Trophoblast cell (in vitro differentiated cells and primary cell): ENCODE results near the gene CCR5. TPM values are rescaled to one million over a fixed set of nuclear protein-coding genes. Genes with fewer than 3 reads are reported as not detected.
A peak's percentile ranks its signal among the peaks of the same experiment; 100 is the strongest.

Source experiments
- DNase-seq, 2 donors: peaks; one replicate each; pipeline ENCODE4 v3.0.0-alpha.2; 2016
- H2AFZ ChIP-seq: 2 replicates; pipeline ENCODE4 v1.6.1; 2013; ENCODE audit warnings: low read length, moderate library complexity, mild to moderate bottlenecking; ENCODE audit not compliant: insufficient read depth, poor library complexity
- H2AK5ac ChIP-seq: 2 replicates; pipeline ENCODE4 v1.6.1; 2013; ENCODE audit warnings: mild to moderate bottlenecking, low read length
- H2BK120ac ChIP-seq: 2 replicates; pipeline ENCODE4 v1.6.1; 2013; ENCODE audit warnings: low read length, mild to moderate bottlenecking, moderate library complexity; ENCODE audit not compliant: insufficient read depth, poor library complexity
- H2BK12ac ChIP-seq: 2 replicates; pipeline ENCODE4 v1.6.1; 2013; ENCODE audit warnings: mild to moderate bottlenecking, low read length, moderate library complexity
- H2BK5ac ChIP-seq: 2 replicates; pipeline ENCODE4 v1.6.1; 2013; ENCODE audit warnings: low read length, low read depth, moderate library complexity, mild to moderate bottlenecking; ENCODE audit not compliant: poor library complexity
- H3K14ac ChIP-seq: 2 replicates; pipeline ENCODE4 v1.6.1; 2013; ENCODE audit warnings: mild to moderate bottlenecking, low read length
- H3K18ac ChIP-seq: 2 replicates; pipeline ENCODE4 v1.6.1; 2013; ENCODE audit warnings: mild to moderate bottlenecking, low read length
- H3K23ac ChIP-seq: 2 replicates; pipeline ENCODE4 v1.6.1; 2013; ENCODE audit warnings: low read length
- H3K27ac ChIP-seq: 2 replicates; pipeline ENCODE4 v1.5.1; 2013; ENCODE audit warnings: low read depth, mild to moderate bottlenecking, inconsistent platforms, low read length, moderate library complexity
- H3K27me3 ChIP-seq: 2 replicates; pipeline ENCODE4 v1.6.1; 2013; ENCODE audit warnings: inconsistent platforms, mild to moderate bottlenecking, low read length, moderate library complexity; ENCODE audit not compliant: insufficient read depth
- H3K36me3 ChIP-seq, 2 experiments: 1 replicate in 1 of 2; 2 replicates in 1 of 2; pipeline ENCODE4 v1.6.1; 2013; ENCODE audit warnings: low read length in 2 of 2, mild to moderate bottlenecking in 2 of 2, moderate library complexity in 1 of 2; ENCODE audit not compliant: insufficient read depth in 2 of 2, control insufficient read depth in 1 of 2
- H3K4ac ChIP-seq: 2 replicates; pipeline ENCODE4 v1.6.1; 2013; ENCODE audit warnings: low read depth, mild to moderate bottlenecking, low read length, moderate library complexity
- H3K4me1 ChIP-seq, 2 experiments: 1 replicate in 1 of 2; 2 replicates in 1 of 2; pipeline ENCODE4 v1.6.1; 2013; ENCODE audit warnings: low read length in 2 of 2, mild to moderate bottlenecking in 2 of 2, moderate library complexity in 1 of 2; ENCODE audit not compliant: insufficient read depth in 2 of 2, control insufficient read depth in 1 of 2
- H3K4me2 ChIP-seq: 2 replicates; pipeline ENCODE4 v1.6.1; 2013; ENCODE audit warnings: inconsistent platforms, mild to moderate bottlenecking, low read length, moderate library complexity
- H3K4me3 ChIP-seq: 2 replicates; pipeline ENCODE4 v1.5.1; 2013; ENCODE audit warnings: mild to moderate bottlenecking, low read depth, low read length, inconsistent platforms
- H3K79me1 ChIP-seq: one replicate; pipeline ENCODE4 v1.6.1; 2013; ENCODE audit warnings: low read length
- H3K79me2 ChIP-seq: 2 replicates; pipeline ENCODE4 v1.6.1; 2013; ENCODE audit warnings: low read length, mild to moderate bottlenecking; ENCODE audit not compliant: control insufficient read depth, insufficient read depth, poor library complexity
- H3K9ac ChIP-seq: 2 replicates; pipeline ENCODE4 v1.6.1; 2013; ENCODE audit warnings: mild to moderate bottlenecking, low read length
- H3K9me3 ChIP-seq: 2 replicates; pipeline ENCODE4 v1.6.1; 2013; ENCODE audit warnings: low read depth, mild to moderate bottlenecking, control low read depth, inconsistent platforms, low read length; ENCODE audit not compliant: insufficient read depth
- H4K12ac ChIP-seq: 2 replicates; pipeline ENCODE4 v1.6.1; 2013; ENCODE audit warnings: low read depth, mild to moderate bottlenecking, low read length, moderate library complexity
- H4K8ac ChIP-seq: 2 replicates; pipeline ENCODE4 v1.6.1; 2013; ENCODE audit warnings: low read depth, mild to moderate bottlenecking, low read length, moderate library complexity
- H4K91ac ChIP-seq: one replicate; pipeline ENCODE4 v1.6.1; 2013; ENCODE audit warnings: low read depth, mild to moderate bottlenecking, low read length, moderate library complexity
- WGBS: extraction: QIAGEN DNeasy Blood & Tissue Kit; methylation state at CpG from one replicate; pipeline ENCODE4 v1.1.7; 2013; ENCODE audit warnings: missing lambda C conversion rate; ENCODE audit not compliant: insufficient read length, insufficient coverage; ENCODE audit errors: extremely low coverage; 5-methylcytosine and 5-hydroxymethylcytosine counted together
- polyA plus RNA-seq: library from polyadenylated mRNA; stranded (reverse); fragments of 200-250 nt; gene quantifications from 2 replicates; pipeline ENCODE4 v1.2.3, GENCODE V29; 2013

Gene CCR5
- 0.03 TPM in 1 of 2 replicates, not detected in the other for polyA plus RNA-seq

GRCh38 chr3:46370839-46371518, at the start of gene CCR5:
Gene CCR5 (plus strand): TSS chr3:46370946. CDS start chr3:46372903, 1,957 bp downstream.
- DNase-seq, result peak; percentile 33 to 77
- Histone ChIP-seq H3K18ac (no peak within 1 kb of the TSS), H4K12ac (no peak within 1 kb of the TSS), H4K91ac (no peak within 1 kb of the TSS), H3K9me3 (peaks cover 2% of the 10 kb centered on the region), H3K79me2 (no peaks in the 10 kb centered on the region), H3K4me3 (no peak within 1 kb of the TSS), H2BK5ac (no peak within 1 kb of the TSS), H3K4me1 (peaks cover 0 to 1% of the 10 kb centered on the region in 2 experiments), H4K8ac (no peak within 1 kb of the TSS), H2BK12ac (no peak within 1 kb of the TSS), H3K27me3 (no peaks in the 10 kb centered on the region), H2AFZ (no peak within 1 kb of the TSS), H2BK120ac (no peak within 1 kb of the TSS), H3K14ac (no peak within 1 kb of the TSS), H3K23ac (no peak within 1 kb of the TSS), H3K4ac (no peak within 1 kb of the TSS), H3K27ac (no peak within 1 kb of the TSS), H3K4me2 (no peak within 1 kb of the TSS), H3K36me3 (no peaks in the 10 kb centered on the region), H3K79me1 (no peaks in the 10 kb centered on the region), H3K9ac (no peak within 1 kb of the TSS), H2AK5ac (no peak within 1 kb of the TSS)
- WGBS, result no CpG with 5 or more reads among the region's 5 CpGs

- no peak overlapping the region for H3K23ac ChIP-seq
- H2BK12ac ChIP-seq, result no peak overlapping the region
- H3K4me2 ChIP-seq, result no peak overlapping the region
- no peak overlapping the region for H4K91ac ChIP-seq
- H4K8ac ChIP-seq, result no peak overlapping the region
- H3K4ac ChIP-seq, result no peak overlapping the region
- no peak overlapping the region for H3K14ac ChIP-seq
- no peak overlapping the region for H3K27ac ChIP-seq
- H4K12ac ChIP-seq, result no peak overlapping the region
- no peak for DNase-seq
- H3K79me1 ChIP-seq, result no peaks in the 10 kb centered on the region
- H2AK5ac ChIP-seq, result no peak overlapping the region
- no peaks in the 10 kb centered on the region for H3K4me1 ChIP-seq
- H3K9me3 ChIP-seq, result no peaks in the 10 kb centered on the region
- no peaks in the 10 kb centered on the region for H3K36me3 ChIP-seq
- WGBS, result no CpG with 5 or more reads among the region's 1 CpG
- no peak overlapping the region for H2BK120ac ChIP-seq
- no peak overlapping the region for H3K18ac ChIP-seq
- H3K9ac ChIP-seq, result no peak overlapping the region
- no peak overlapping the region for H2AFZ ChIP-seq
- no peaks in the 10 kb centered on the region for H3K27me3 ChIP-seq
- H3K4me3 ChIP-seq, result no peak overlapping the region
- H2BK5ac ChIP-seq, result no peak overlapping the region
- H3K79me2 ChIP-seq, result no peaks in the 10 kb centered on the region
Observed at GRCh38 chr3:46321461-46322104, 49.2 kb upstream of the CCR5 start.

- Histone ChIP-seq H3K79me1 (no peaks in the 10 kb centered on the region), H3K79me2 (no peaks in the 10 kb centered on the region), H2AFZ (no peak overlapping the region), H3K27ac (no peak overlapping the region), H3K23ac (no peak overlapping the region), H4K91ac (no peak overlapping the region), H3K14ac (no peak overlapping the region), H3K36me3 (no peaks in the 10 kb centered on the region), H4K12ac (no peak overlapping the region), H2BK5ac (no peak overlapping the region), H3K4ac (no peak overlapping the region), H3K27me3 (no peaks in the 10 kb centered on the region), H3K18ac (no peak overlapping the region), H3K9me3 (no peaks in the 10 kb centered on the region), H2BK120ac (no peak overlapping the region), H2AK5ac (no peak overlapping the region), H2BK12ac (no peak overlapping the region), H3K4me2 (no peak overlapping the region), H4K8ac (no peak overlapping the region), H3K4me1 (no peaks in the 10 kb centered on the region), H3K4me3 (no peak overlapping the region), H3K9ac (no peak overlapping the region)
- WGBS, result no CpG with 5 or more reads among the region's 2 CpGs
- DNase-seq, result no peak
Observed at GRCh38 chr3:46324036-46324435, 46.7 kb upstream of the CCR5 start.

GRCh38 chr3:46325645-46326300, 45.0 kb upstream of the CCR5 start:
- no CpG with 5 or more reads among the region's 1 CpG for WGBS
- Histone ChIP-seq H2AK5ac (no peak overlapping the region), H3K9ac (no peak overlapping the region)

More at GRCh38 chr3:46325645-46326300, 45.0 kb upstream of the CCR5 start:
- no peak overlapping the region for H3K18ac ChIP-seq
- no peak overlapping the region for H4K8ac ChIP-seq
- peak; percentile 67 to 85 for DNase-seq
- H3K79me1 ChIP-seq, result no peaks in the 10 kb centered on the region
- no peak overlapping the region for H3K4ac ChIP-seq
- no peak overlapping the region for H2AFZ ChIP-seq
- H3K9me3 ChIP-seq, result no peaks in the 10 kb centered on the region
- no peaks in the 10 kb centered on the region for H3K4me1 ChIP-seq
- H2BK120ac ChIP-seq, result no peak overlapping the region
- no peak overlapping the region for H3K4me2 ChIP-seq
- H4K91ac ChIP-seq, result no peak overlapping the region
- H2BK12ac ChIP-seq, result no peak overlapping the region
- no peaks in the 10 kb centered on the region for H3K36me3 ChIP-seq
- H3K27ac ChIP-seq, result no peak overlapping the region
- no peak overlapping the region for H4K12ac ChIP-seq
- H2BK5ac ChIP-seq, result no peak overlapping the region
- no peaks in the 10 kb centered on the region for H3K79me2 ChIP-seq
- H3K4me3 ChIP-seq, result no peak overlapping the region
- no peak overlapping the region for H3K14ac ChIP-seq
- no peaks in the 10 kb centered on the region for H3K27me3 ChIP-seq
- H3K23ac ChIP-seq, result no peak overlapping the region
